GM21825 (cell line): Measurements from ENCODE around the gene ULK1.

Source experiments
- ATAC-seq: cut with Tn5 transposase; IDR thresholded peaks from one replicate; pipeline ENCODE4 v1.9.1; 2021; ENCODE audit warnings: mild to moderate bottlenecking, moderate library complexity; ENCODE audit not compliant: unreplicated experiment

The ULK1 gene

DNA sequence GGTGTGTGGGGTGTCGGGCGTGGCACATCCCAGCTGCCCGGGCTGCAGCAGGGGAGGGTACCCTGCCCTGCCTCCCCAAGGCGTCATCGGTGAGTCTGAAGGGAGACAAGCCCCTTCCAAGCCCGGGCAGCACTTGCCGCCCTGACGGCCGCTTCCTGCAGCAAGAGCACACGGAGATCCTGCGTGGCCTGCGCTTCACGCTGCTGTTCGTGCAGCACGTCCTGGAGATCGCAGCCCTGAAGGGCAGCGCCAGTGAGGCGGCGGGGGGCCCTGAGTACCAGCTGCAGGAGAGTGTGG is 24.6 kb downstream of the ULK1 start:
- ATAC-seq, result no peak

DNA sequence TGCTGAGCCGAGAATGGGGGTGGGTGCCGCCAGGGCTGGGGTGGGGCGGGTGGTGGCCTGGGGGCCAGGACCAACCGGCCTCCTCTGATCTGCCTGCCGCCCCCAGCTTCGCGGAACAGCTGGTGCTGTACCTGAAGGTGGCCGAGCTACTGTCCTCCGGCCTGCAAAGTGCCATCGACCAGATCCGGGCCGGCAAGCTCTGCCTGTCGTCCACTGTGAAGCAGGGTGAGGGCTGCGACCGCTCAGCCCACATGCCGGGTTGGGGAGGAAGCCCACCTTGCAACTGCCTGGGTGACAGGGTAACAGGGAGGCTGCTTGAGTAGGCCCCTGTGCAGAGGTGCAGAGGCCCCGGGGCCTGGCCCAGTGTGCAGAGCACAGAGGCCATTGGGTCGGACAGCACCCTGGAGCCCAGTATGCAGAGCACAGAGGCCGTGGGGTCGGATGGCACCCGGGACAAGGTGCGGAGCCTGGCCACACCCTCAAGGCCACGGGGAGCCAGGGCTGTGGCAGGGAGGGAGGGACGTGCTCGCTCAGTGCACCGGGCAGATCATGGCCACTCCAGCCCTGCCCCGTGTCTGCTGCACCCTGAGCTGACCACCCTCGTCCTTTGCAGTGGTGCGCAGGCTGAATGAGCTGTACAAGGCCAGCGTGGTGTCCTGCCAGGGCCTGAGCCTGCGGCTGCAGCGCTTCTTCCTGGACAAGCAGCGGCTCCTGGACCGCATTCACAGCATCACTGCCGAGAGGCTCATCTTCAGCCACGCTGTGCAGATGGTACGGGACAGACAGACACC is 25.1 kb downstream of the ULK1 start:
- no peak for ATAC-seq

DNA sequence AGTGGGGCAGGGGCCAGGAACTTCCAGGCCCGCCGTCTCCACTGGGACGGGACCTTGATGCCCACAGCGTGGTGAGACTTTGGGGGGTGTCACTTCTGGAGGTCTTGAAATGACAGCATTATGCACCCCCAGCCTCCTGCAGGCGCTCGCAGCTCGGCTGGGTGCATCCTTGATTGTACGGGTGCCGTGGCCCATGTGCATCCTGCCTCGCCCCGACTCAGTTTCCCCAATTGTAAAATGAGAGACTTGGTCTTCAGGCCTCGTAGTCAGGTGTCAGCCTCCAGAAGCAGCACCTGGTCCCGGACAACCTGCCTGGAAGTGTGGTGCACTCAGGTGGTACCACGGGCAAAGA is 25.7 kb downstream of the ULK1 start:
- no peak for ATAC-seq

DNA sequence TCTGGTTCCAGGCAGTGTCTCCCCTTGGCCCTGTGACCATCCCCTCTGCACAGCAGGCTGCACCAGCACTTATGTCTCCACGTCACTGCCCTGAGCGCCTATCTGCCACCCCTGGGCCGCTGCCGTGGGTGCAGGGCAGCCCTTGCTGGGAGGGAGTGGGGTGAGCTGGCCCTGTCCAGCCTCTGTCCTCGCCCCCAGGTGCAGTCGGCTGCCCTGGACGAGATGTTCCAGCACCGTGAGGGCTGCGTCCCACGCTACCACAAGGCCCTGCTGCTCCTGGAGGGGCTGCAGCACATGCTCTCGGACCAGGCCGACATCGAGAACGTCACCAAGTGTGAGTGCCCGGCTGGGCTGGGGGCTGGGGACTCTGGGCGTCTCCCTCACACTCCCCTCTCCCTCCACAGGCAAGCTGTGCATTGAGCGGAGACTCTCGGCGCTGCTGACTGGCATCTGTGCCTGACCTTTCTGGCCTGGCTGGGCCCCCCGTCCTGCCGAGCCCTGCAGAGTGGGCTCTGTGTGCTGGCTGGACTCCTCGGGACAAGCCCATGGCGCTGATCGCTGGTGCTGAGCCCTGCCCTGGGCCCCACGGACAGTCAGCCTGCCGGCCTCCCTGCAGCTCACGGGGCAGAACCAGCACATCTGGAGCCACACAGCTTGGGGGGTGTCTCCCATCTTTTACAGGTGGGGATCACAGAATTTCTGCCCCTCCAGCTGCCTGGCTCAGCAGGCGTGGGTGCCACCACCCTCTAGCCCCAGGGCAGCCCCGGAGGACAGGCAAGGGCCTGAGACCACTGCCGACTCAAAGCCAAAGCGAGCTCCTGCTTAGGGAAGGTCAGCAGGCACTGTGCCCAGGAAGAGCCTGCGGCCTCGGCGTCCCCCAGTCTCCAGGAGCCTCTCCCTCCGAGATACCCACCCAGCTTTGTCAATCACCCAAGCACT is 26.7 kb downstream of the ULK1 start:
- no peak for ATAC-seq

DNA sequence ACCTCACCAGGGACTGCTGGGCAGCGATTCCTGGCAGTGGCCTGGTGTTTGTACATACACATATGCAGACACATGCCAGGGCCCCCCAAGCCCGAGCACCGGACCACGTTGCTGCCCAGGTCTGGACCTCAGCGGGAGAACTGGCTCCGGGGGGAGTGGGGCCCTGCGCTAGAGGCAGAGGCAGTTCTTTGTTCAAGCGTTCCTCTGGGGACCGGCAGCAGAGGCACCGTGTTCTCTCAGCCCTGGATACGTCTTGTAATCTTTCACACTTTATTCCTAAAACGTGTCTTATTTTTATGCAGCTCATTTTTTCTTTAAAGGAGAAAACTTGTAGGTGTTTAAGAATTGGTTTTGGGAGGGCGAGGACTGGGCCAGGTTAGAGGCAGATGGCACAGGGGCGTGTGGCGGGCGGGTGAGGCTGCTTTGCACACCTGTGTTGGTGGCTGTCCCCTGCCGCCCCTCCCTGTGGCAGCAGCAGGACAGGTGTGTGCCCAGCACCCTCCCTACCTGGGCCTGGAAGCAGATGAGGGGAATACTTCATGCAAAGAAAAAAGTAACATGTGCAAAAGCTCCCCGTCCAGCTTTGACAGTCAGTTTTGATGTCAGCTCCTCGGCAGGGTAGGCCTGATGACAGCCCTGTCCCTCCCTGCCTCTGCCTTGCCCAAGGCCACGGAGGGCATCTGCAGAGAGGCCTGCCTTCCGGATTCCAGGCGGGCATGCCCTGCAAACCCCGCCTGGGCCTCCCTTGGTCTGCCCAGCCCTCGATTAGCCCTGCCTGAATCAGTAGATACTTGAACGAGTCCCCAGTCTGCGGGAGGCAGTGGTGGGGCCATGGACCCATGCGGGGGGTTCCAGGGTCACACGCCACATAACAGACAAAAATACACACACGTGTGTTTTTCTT is 27.7 kb downstream of the ULK1 start:
- ATAC-seq, result no peak

DNA sequence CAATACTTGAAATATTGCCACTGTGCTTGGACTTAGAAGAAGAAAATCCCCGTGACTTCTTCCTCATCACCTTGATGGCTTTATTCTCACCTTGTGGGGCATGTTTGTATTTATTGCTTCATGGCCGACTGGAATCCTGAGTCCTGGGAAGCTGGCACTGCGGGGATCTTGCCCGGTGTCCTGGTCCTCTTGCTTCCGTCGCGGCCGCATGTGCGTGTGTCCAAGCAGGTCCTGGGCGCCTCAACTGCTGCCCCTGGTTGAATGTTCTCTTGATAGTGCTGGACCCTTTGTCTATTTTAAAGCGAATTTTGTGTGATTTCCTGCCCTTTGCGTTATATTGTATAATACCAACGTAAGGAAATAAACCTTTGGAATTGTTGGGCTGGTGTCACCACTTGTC is 28.4 kb downstream of the ULK1 start:
- no peak for ATAC-seq

GRCh38 chr12:131923260-131923659 is 28.8 kb downstream of the ULK1 start:
- peak; percentile 42 for ATAC-seq

DNA sequence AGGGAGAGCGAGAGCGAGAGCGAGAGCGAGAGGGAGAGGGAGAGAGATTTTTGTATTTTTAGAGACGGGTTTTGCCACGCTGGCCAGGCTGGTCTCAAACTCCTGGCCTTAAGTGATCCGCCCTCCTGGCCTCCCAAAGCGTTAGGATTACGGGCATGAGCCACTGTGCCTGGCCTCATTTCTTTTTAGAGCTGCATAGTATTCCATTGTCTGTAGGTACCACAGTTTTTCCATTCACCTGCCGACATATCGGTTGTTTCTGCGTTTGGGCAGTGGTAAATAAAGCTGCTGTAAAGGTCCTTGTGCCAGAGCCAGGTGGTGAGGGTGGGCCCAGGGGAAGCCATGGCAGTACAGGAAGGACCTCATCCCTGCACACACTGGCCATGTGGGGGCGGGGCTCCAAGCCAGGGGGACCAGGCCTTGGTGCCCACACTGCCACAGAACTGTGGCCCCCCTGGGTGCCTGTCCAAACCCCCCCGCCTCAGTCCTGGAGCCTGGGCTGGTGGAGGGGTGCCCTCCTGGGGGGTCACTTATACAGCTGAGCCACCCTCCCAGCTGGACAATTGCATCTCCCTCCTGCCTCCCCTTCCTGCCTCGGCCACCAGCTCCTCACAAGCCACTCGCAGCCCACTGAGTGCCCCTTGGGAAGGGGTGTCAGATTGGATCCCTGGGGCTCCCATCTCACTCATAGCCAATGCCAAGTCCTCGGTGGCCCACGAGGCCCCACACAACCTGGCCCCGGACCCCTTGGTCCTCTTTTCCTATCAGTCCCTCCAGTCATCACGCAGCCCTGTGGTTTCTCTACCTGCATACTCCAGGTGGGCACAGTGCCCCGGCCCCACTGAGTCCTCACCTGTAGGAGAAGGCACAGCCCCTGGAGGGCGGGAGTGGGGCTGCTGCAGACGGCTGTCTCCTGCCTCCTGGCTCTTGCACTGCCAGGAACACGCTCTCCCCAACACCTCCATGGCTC is 33.0 kb downstream of the ULK1 start:
- no peak for ATAC-seq

- ATAC-seq, result no peak
These were observed 33.8 kb downstream of the ULK1 start for GRCh38 chr12:131928080-131928710.

GRCh38 chr12:131928711-131929580 is 34.5 kb downstream of the ULK1 start, which contains the start of gene PUS1:
TSS of gene PUS1 (plus strand) at chr12:131929276. CDS start at chr12:131929723, 447 bp downstream.
- ATAC-seq, result peak; percentile 62

DNA sequence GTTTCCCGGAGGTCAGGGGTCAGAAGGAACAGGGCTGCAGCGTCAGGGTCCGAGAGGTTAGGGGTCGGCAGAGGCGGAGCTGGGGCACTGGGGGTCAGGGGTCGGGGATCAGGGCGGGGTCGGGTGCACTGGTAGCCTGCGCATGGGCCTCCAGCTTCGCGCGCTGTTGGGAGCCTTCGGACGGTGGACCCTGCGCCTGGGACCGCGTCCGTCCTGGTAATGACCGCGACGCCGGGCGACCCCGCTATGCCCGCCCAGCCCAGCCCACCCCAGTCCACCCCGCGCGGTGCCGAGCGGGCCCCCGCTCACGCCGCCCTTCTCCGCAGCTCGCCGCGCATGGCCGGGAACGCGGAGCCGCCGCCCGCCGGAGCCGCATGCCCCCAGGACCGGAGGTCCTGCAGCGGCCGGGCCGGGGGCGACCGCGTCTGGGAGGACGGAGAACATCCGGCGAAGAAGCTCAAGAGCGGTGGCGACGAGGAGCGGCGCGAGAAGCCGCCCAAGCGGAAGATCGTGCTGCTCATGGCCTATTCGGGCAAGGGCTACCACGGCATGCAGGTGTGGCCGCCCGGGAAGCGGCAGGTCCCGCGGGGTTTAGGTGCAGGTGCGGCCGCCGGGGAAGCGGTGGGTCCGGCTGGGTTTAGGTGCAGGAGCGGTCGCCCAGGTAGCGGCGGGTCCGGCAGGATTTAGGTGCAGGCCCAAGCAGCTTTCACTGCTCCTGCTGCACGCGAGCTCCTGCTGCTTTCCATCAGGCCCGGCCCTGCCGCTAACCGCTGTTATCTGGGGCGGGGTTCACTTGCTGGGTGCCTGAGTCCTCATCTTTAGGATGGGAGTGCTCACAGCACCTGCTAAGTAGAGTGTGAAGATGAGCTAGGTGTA is 35.4 kb downstream of the ULK1 start:
- no peak for ATAC-seq

DNA sequence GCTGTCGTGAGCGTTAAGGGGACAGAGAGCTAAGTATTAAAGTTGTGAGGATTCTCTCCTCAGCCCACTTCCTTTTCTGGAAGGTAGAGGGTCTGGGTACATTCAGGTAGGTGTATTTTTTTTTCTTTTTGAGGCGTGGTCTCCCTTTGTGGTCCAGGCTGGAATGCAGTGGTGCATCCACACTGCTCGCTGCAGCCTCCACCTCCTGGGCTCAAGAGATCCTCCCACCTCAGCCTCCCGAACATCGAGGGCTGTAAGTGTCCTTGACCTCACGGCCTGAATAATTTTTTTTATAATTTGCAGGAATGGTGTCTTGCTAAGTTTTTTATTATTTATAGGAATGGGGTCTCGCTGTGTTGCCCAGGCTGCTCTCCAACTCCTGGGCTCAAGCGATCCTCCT is 36.1 kb downstream of the ULK1 start:
- no peak for ATAC-seq

DNA sequence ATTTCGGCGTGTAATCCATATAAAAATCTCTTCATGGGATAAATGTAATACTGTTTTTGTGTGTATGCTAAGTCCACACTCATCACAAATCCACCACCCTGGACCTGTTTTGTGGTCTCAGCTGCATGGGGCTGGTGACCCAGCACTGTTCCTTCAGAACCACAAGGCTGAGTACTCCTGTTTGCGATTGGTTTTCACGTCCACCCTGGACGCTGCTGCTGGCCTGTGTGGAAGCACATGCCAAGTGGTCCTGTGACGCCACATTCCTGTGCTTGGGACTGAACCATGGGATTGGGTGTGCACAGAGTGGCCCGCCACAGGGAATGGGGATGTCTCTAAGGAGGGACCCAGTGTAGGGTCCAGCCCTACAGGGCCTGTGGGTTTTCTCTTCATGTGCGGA is 39.0 kb downstream of the ULK1 start:
- no peak for ATAC-seq

DNA sequence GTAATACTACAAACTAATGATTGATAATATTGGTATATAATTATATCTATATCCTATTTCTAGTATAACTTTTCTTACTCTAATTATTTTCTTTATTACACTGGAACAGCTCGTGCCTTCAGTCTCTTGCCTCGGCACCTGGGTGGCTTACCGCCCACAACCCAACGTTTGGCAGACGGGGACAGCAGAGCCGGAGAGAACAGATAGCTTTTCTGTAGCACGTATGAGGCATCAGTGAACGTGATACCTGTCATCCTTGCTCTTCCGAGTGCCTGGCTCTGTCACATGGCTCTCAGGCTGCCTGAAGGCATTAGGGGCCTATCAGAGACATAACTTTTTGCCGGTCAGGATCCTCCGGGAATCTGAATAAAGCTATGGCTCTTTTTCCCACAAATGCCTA is 40.1 kb downstream of the ULK1 start:
- no peak for ATAC-seq

DNA sequence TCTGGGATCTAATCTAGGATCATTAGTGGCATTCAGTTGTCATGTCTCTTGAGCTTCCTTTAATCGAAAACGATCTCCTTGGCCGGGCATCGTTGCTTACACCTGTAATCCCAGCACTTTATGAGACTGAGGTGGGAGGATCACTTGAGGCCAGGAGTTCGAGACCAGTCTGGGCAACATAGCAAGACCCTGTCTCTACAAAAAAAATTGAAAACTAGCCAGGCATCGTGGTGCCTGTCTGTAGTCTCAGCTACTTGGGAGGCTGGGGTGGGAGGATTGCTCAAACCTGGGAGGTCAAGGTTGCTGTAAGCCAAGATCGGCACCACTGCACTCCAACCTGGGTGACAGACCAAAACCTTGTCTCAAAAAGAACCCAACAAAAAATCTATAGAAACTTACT is 43.7 kb downstream of the ULK1 start:
- no peak for ATAC-seq

- no peak for ATAC-seq
These were observed 44.6 kb downstream of the ULK1 start for GRCh38 chr12:131939007-131939406.

GRCh38 chr12:131940141-131940547 is 45.7 kb downstream of the ULK1 start:
- no peak for ATAC-seq
